Measurements from ENCODE around the gene VRTN. TPM values are rescaled to one million over a fixed set of nuclear protein-coding genes. Genes with fewer than 3 reads are reported as not detected.
"Not testable (repeated sequence)": the region's sequence is repeated elsewhere in the genome, so short reads cannot be mapped to it uniquely, and the experiment has no call there.

VRTN gene
- total RNA-seq, 1 experiment from 2014 or later = 104 TPM

GRCh38 chr14:74380845-74381244 lies 32.6 kb downstream of the VRTN start:
- no peaks in the 10 kb centered on the region for H3K79me1 ChIP-seq (ENCODE audit: insufficient read depth, low read depth, low read length, poor library complexity, severe bottlenecking)
- no peaks in the 10 kb centered on the region for H3K4me1 ChIP-seq (ENCODE audit: insufficient read depth, low read length)
- H4K5ac ChIP-seq (ENCODE audit: insufficient read length, low read depth, low read length) = no peak overlapping the region
- no peaks in the 10 kb centered on the region for H3K23me2 ChIP-seq (ENCODE audit: insufficient read length, low read depth, low read length, poor library complexity, severe bottlenecking)
- H2BK120ac ChIP-seq (ENCODE audit: low read depth, low read length, poor library complexity, severe bottlenecking) = no peak overlapping the region
- H3K27me3 ChIP-seq (ENCODE audit: insufficient read depth, low read length) = no peaks in the 10 kb centered on the region
- no peak for DNase-seq
- H3T11ph ChIP-seq (ENCODE audit: low read length) = no peak overlapping the region
- H3K14ac ChIP-seq (ENCODE audit: insufficient read depth, low read length) = no peak overlapping the region
- H3K9me3 ChIP-seq (ENCODE audit: control insufficient read depth, low read depth, low read length) = no peaks in the 10 kb centered on the region
- peaks cover 3% of the 10 kb centered on the region in 2 experiments; a peak in 2 of 4 replicates for H3K4me1 Mint-ChIP-seq
- no peak overlapping the region for H4K91ac ChIP-seq (ENCODE audit: insufficient read length, low read depth, low read length)
- no peaks in the 10 kb centered on the region; a peak in 1 of 5 replicates for H3K9me3 Mint-ChIP-seq
- no peak overlapping the region for H2AK5ac ChIP-seq (ENCODE audit: insufficient read length, low read length)
- H3K4me3 Mint-ChIP-seq = no peak overlapping the region
- no peak for TF ChIP-seq CTCF (conservative IDR thresholded peaks at IDR 0.05)
- no peak overlapping the region for H2BK15ac ChIP-seq (ENCODE audit: low read depth, low read length)
- H3K56ac ChIP-seq (ENCODE audit: insufficient read length, low read depth, low read length) = no peak overlapping the region
- no peak overlapping the region for H4K8ac ChIP-seq (replicated peaks; ENCODE audit: insufficient read length, low read depth, low read length)
- no peak overlapping the region for H3K27ac ChIP-seq (ENCODE audit: insufficient read length, low read depth, low read length)
- no CpG with 5 or more reads among the region's 13 CpGs for WGBS (ENCODE audit: extremely low coverage, insufficient read length, low lambda C conversion rate)
- H3K9ac ChIP-seq (ENCODE audit: extremely low read depth, insufficient read length, low read length) = no peak overlapping the region
- H2BK20ac ChIP-seq (ENCODE audit: low read depth, low read length, poor library complexity, severe bottlenecking) = no peak overlapping the region
- no peak overlapping the region for H2BK12ac ChIP-seq (ENCODE audit: insufficient read length, low read depth, low read length)
- H3K23ac ChIP-seq (ENCODE audit: insufficient read length, low read depth, low read length) = no peak overlapping the region
- no peaks in the 10 kb centered on the region for H3K79me2 ChIP-seq (ENCODE audit: insufficient read depth, low read length)
- H3K27ac Mint-ChIP-seq = peak overlapping the region in 1 of 3 experiments; percentile 49; a peak in 1 of 7 replicates
- H3K36me3 Mint-ChIP-seq (ENCODE audit: insufficient read depth in 1 of 3, low read depth in 3 of 3) = no peaks in the 10 kb centered on the region
- H2AFZ ChIP-seq (ENCODE audit: low read length) = no peak overlapping the region
- no peak overlapping the region for H3K18ac ChIP-seq (ENCODE audit: insufficient read length, low read depth, low read length)
- peaks cover 2% of the 10 kb centered on the region for H3K27me3 Mint-ChIP-seq (ENCODE audit: low read depth)
- no peak overlapping the region for H3K4ac ChIP-seq (ENCODE audit: low read depth, low read length)
- H3K4me2 ChIP-seq (ENCODE audit: insufficient read depth, insufficient read length, low read length) = no peak overlapping the region
- H2BK5ac ChIP-seq (ENCODE audit: insufficient read length, low read length) = no peak overlapping the region
- H4K20me1 ChIP-seq (ENCODE audit: control insufficient read depth, insufficient read depth, insufficient read length) = no peaks in the 10 kb centered on the region

- H3K4me3 Mint-ChIP-seq; H3K27me3 ChIP-seq (ENCODE audit: insufficient read depth, low read length); H3K23ac ChIP-seq (ENCODE audit: insufficient read length, low read depth, low read length); H3K9me3 ChIP-seq (ENCODE audit: control insufficient read depth, low read depth, low read length); H4K5ac ChIP-seq (ENCODE audit: insufficient read length, low read depth, low read length); H3K4me1 ChIP-seq (ENCODE audit: insufficient read depth, low read length); H3K36me3 Mint-ChIP-seq (ENCODE audit: insufficient read depth in 1 of 3, low read depth in 3 of 3); H2BK20ac ChIP-seq (ENCODE audit: low read depth, low read length, poor library complexity, severe bottlenecking); H4K91ac ChIP-seq (ENCODE audit: insufficient read length, low read depth, low read length); H3K9me3 Mint-ChIP-seq; DNase-seq; H3T11ph ChIP-seq (ENCODE audit: low read length); H3K79me1 ChIP-seq (ENCODE audit: insufficient read depth, low read depth, low read length, poor library complexity, severe bottlenecking); H2BK12ac ChIP-seq (ENCODE audit: insufficient read length, low read depth, low read length); H2AFZ ChIP-seq (ENCODE audit: low read length); H3K27me3 Mint-ChIP-seq (ENCODE audit: low read depth); H3K79me2 ChIP-seq (ENCODE audit: insufficient read depth, low read length); H3K9ac ChIP-seq (ENCODE audit: extremely low read depth, insufficient read length, low read length); H2BK15ac ChIP-seq (ENCODE audit: low read depth, low read length); H3K4me2 ChIP-seq (ENCODE audit: insufficient read depth, insufficient read length, low read length); H3K23me2 ChIP-seq (ENCODE audit: insufficient read length, low read depth, low read length, poor library complexity, severe bottlenecking); H3K14ac ChIP-seq (ENCODE audit: insufficient read depth, low read length); H3K27ac Mint-ChIP-seq; H3K4me1 Mint-ChIP-seq; H3K56ac ChIP-seq (ENCODE audit: insufficient read length, low read depth, low read length); H2BK5ac ChIP-seq (ENCODE audit: insufficient read length, low read length); H4K20me1 ChIP-seq (ENCODE audit: control insufficient read depth, insufficient read depth, insufficient read length); H3K27ac ChIP-seq (ENCODE audit: insufficient read length, low read depth, low read length); H4K8ac ChIP-seq (replicated peaks; ENCODE audit: insufficient read length, low read depth, low read length); H2AK5ac ChIP-seq (ENCODE audit: insufficient read length, low read length); H3K18ac ChIP-seq (ENCODE audit: insufficient read length, low read depth, low read length); H3K4ac ChIP-seq (ENCODE audit: low read depth, low read length); H2BK120ac ChIP-seq (ENCODE audit: low read depth, low read length, poor library complexity, severe bottlenecking): not testable (repeated sequence)
- no CpG with 5 or more reads among the region's 10 CpGs for WGBS (ENCODE audit: extremely low coverage, insufficient read length, low lambda C conversion rate)
Observed at GRCh38 chr14:74381571-74381970, 33.3 kb downstream of the VRTN start.
